K562 (cell line): ENCODE results near the gene ANKRD12.

Experiments
- ATF3 ChIP-seq, 2 experiments: fragments of 450-650 bp in 1 of 2; sonication (generic) in 1 of 2; formaldehyde crosslinking in 1 of 2; IDR thresholded peaks in 1 of 2; conservative IDR thresholded peaks in 1 of 2; 2 replicates each; pipeline versions ENCODE4 v1.6.1 to v1.8.1; 2016 to 2023; ENCODE audit warnings: mild to moderate bottlenecking in 2 of 2, moderate library complexity in 2 of 2, inconsistent platforms in 1 of 2, missing genetic modification reagents in 1 of 2
- CTCF ChIP-seq, 3 experiments: IDR thresholded peaks in 2 of 3; conservative IDR thresholded peaks in 1 of 3; 2 replicates each; pipeline ENCODE4 v1.5.1; 2011 to 2012; ENCODE audit warnings: low read length in 3 of 3, mild to moderate bottlenecking in 3 of 3, control low read depth in 2 of 3, improper control_type of control experiment in 1 of 3, inconsistent platforms in 1 of 3, low read depth in 1 of 3, mixed read lengths in 1 of 3, moderate library complexity in 1 of 3; ENCODE audit not compliant: insufficient read depth in 2 of 3
- HNRNPL ChIP-seq: fragments of 200-400 bp; formaldehyde crosslinking; IDR thresholded peaks from 2 replicates; pipeline ENCODE4 v1.6.1; 2017; ENCODE audit warnings: low read depth, mild to moderate bottlenecking, low read length
- POLR2AphosphoS2 ChIP-seq: IDR thresholded peaks from 2 replicates; pipeline ENCODE4 v1.6.1; 2012; ENCODE audit warnings: low read length, improper control_type of control experiment
- ZNF77 ChIP-seq: fragments of 250-450 bp; sonication (Bioruptor Pico); IDR thresholded peaks from 2 replicates; pipeline ENCODE4 v1.5.0; 2020
- ZZZ3 ChIP-seq: fragments of 450-650 bp; IDR thresholded peaks from 2 replicates; pipeline ENCODE4 v1.6.1; 2016; ENCODE audit warnings: antibody characterized with exemption, mild to moderate bottlenecking, moderate library complexity

- no peak for TF ChIP-seq CTCF (IDR thresholded peaks at IDR 0.05 in 2 of 3, conservative IDR thresholded peaks at IDR 0.05 in 1 of 3; ENCODE audit: insufficient read depth in 2 of 3, low read depth in 1 of 3, low read length in 3 of 3)
- no peak for TF ChIP-seq ZZZ3
- no peak for TF ChIP-seq HNRNPL
- no peak for TF ChIP-seq POLR2AphosphoS2
- no peak for TF ChIP-seq ZNF77 (CRISPR knock-in tag)
- no peak for TF ChIP-seq ATF3 (IDR thresholded peaks at IDR 0.05)
- TF ChIP-seq ATF3 (CRISPR knock-in tag; conservative IDR thresholded peaks at IDR 0.05) = no peak
These were observed 29.6 kb upstream of the ANKRD12 start for GRCh38 chr18:9106800-9107584.
